ENCODE measurements around the gene SPATA32. TPM values are rescaled to one million over a fixed set of nuclear protein-coding genes. Genes with fewer than 3 reads are reported as not detected.

SPATA32 gene
- total RNA-seq, 1 experiment from 2014 or later: 0.15 TPM

GRCh38 chr17:45279898-45280297, 18.0 kb upstream of the SPATA32 start:
- Histone ChIP-seq H3K27me3 (ENCODE audit: insufficient read depth, low read length) (no peaks in the 10 kb centered on the region), H3K9me2 (ENCODE audit: insufficient read depth) (no peaks in the 10 kb centered on the region), H3K9me3 (ENCODE audit: control insufficient read depth in 1 of 2, insufficient read depth in 1 of 2, low read depth in 1 of 2, low read length in 2 of 2) (no peaks in the 10 kb centered on the region), H3K79me2 (ENCODE audit: insufficient read depth, low read length) (peaks cover 18% of the 10 kb centered on the region), H3K9ac (ENCODE audit: low read length) (no peak overlapping the region), H3K4me2 (ENCODE audit: low read length) (peak overlapping the region; percentile 37; the same call in 1 of the 2 replicates), H2AFZ (ENCODE audit: low read depth, low read length, poor library complexity, severe bottlenecking) (no peak overlapping the region), H3K4me3 (replicated peaks in 1 of 2; ENCODE audit: low read depth in 1 of 2, low read length in 2 of 2) (no peak overlapping the region), H3K4me1 (ENCODE audit: control insufficient read depth in 1 of 2, insufficient read depth in 2 of 2, low read length in 2 of 2) (peaks cover 17 to 44% of the 10 kb centered on the region in 2 experiments), H3K36me3 (ENCODE audit: control insufficient read depth in 1 of 2, insufficient read depth in 2 of 2, low read length in 2 of 2) (peaks cover 18 to 37% of the 10 kb centered on the region in 2 experiments), H3K27ac (ENCODE audit: low read depth, low read length) (peak overlapping the region; percentile 38; the same call in 1 of the 2 replicates), H4K20me1 (ENCODE audit: insufficient read depth) (no peaks in the 10 kb centered on the region; the same call in 1 of the 2 replicates)
- DNase-seq (ENCODE audit: low read depth, low spot score) (no peak), ATAC-seq (no peak)
- TF ChIP-seq EZH2 (IDR thresholded peaks at IDR 0.05) (no peak), ZFX (IDR thresholded peaks at IDR 0.05) (no peak), CTCF (IDR thresholded peaks at IDR 0.05 in 2 of 3, conservative IDR thresholded peaks at IDR 0.05 in 1 of 3; ENCODE audit: borderline replicate concordance in 1 of 3, insufficient read depth in 1 of 3, low read depth in 2 of 3, low read length in 2 of 3) (no peak), POLR2A (IDR thresholded peaks at IDR 0.05; ENCODE audit: borderline replicate concordance, extremely low read depth, insufficient read depth, insufficient read length) (no peak), EGR1 (IDR thresholded peaks at IDR 0.05; ENCODE audit: low read depth) (no peak), YY1 (IDR thresholded peaks at IDR 0.05; ENCODE audit: extremely low read depth, insufficient replicate concordance, low read depth, low read length) (no peak), RAD21 (IDR thresholded peaks at IDR 0.05; ENCODE audit: low read depth) (no peak), TCF7L2 (IDR thresholded peaks at IDR 0.05; ENCODE audit: borderline replicate concordance, extremely low read depth, insufficient read depth, insufficient read length) (no peak), ZBTB33 (IDR thresholded peaks at IDR 0.05; ENCODE audit: extremely low read depth, insufficient replicate concordance, low read length) (no peak), ELF1 (IDR thresholded peaks at IDR 0.05; ENCODE audit: borderline replicate concordance, low read depth) (no peak)
- RAD21 ChIA-PET (ENCODE audit: low non-redundant PET in 1 of 2, low total read pairs in 2 of 2, uncharacterized antibody in 2 of 2, unreplicated experiment in 2 of 2): no interaction called here
- intact Hi-C loops (cut with micrococcal nuclease): no loop called here
- no TSS peak for BruUV-seq (replicated peaks)
- CTCF ChIA-PET: interaction anchor here (1.0 kb wide), 1 partner anchor 61 kb away, joined by 3 read pairs; no protein-coding TSS in a partner anchor
- POLR2A ChIA-PET: no interaction called here

Measured in HCT116 (cell line).